IgD-negative memory B cell (primary cell): ENCODE data around the gene KLF13. TPM values are rescaled to one million over a fixed set of nuclear protein-coding genes. Genes with fewer than 3 reads are reported as not detected.

Experiments used
- H3K27ac Mint-ChIP-seq, 3 donors: one replicate each; pipeline ENCODE4 v1.8.0; 2020 to 2022; ENCODE audit warnings: mild to moderate bottlenecking in 3 of 3, mixed read lengths in 3 of 3, moderate library complexity in 1 of 3
- H3K27me3 Mint-ChIP-seq: one replicate; pipeline ENCODE4 v1.8.0; 2021; ENCODE audit warnings: mixed read lengths
- H3K36me3 Mint-ChIP-seq: one replicate; pipeline ENCODE4 v1.8.0; 2020; ENCODE audit warnings: mild to moderate bottlenecking, mixed read lengths
- H3K4me1 Mint-ChIP-seq, 3 donors: one replicate each; pipeline ENCODE4 v1.8.0; 2020 to 2022; ENCODE audit warnings: mixed read lengths in 3 of 3, mild to moderate bottlenecking in 1 of 3
- H3K4me3 Mint-ChIP-seq, 4 donors: one replicate each; pipeline ENCODE4 v1.8.0; 2020 to 2022; ENCODE audit warnings: mild to moderate bottlenecking in 4 of 4, mixed read lengths in 4 of 4, moderate library complexity in 3 of 4
- H3K9me3 Mint-ChIP-seq, 3 donors: one replicate each; pipeline ENCODE4 v1.8.0; 2020 to 2021; ENCODE audit warnings: mixed read lengths in 3 of 3, mild to moderate bottlenecking in 1 of 3
- polyA plus RNA-seq: library from polyadenylated mRNA; unstranded; fragments of 300-500 nt; fragmentation: Illumina TruSeq; gene quantifications from one replicate; pipeline ENCODE4 v1.2.3, GENCODE V29; 2021

Gene KLF13
- polyA plus RNA-seq, 1 donor from 2014 or later: 81.4 TPM

- peak overlapping the region in 1 of 3 donors; percentile 71 for H3K27ac Mint-ChIP-seq
- H3K4me1 Mint-ChIP-seq: peaks cover 3 to 5% (median 4%) of the 10 kb centered on the region in 3 donors
- H3K4me3 Mint-ChIP-seq: no peak overlapping the region
- peaks cover 0 to 2% (median 0%) of the 10 kb centered on the region in 3 donors for H3K9me3 Mint-ChIP-seq
- H3K36me3 Mint-ChIP-seq: peaks cover 2% of the 10 kb centered on the region
- peaks cover 8% of the 10 kb centered on the region for H3K27me3 Mint-ChIP-seq
Observed at GRCh38 chr15:31295658-31296057, 31.0 kb upstream of the KLF13 start.

- peaks cover 8% of the 10 kb centered on the region for H3K27me3 Mint-ChIP-seq
- peaks cover 5 to 6% (median 5%) of the 10 kb centered on the region in 3 donors for H3K4me1 Mint-ChIP-seq
- peaks cover 0 to 2% (median 0%) of the 10 kb centered on the region in 3 donors for H3K9me3 Mint-ChIP-seq
- no peak overlapping the region for H3K4me3 Mint-ChIP-seq
- H3K27ac Mint-ChIP-seq: peak overlapping the region in 1 of 3 donors; percentile 50
- peaks cover 2% of the 10 kb centered on the region for H3K36me3 Mint-ChIP-seq
Observed at GRCh38 chr15:31296219-31296645, 30.4 kb upstream of the KLF13 start.

- H3K36me3 Mint-ChIP-seq: peaks cover 2% of the 10 kb centered on the region
- peaks cover 8% of the 10 kb centered on the region for H3K27me3 Mint-ChIP-seq
- H3K27ac Mint-ChIP-seq: peak overlapping the region in 1 of 3 donors; percentile 50
- H3K4me3 Mint-ChIP-seq: peak overlapping the region in 1 of 4 donors; percentile 2
- peaks cover 0 to 2% (median 0%) of the 10 kb centered on the region in 3 donors for H3K9me3 Mint-ChIP-seq
- H3K4me1 Mint-ChIP-seq: peaks cover 6 to 12% (median 11%) of the 10 kb centered on the region in 3 donors
Observed at GRCh38 chr15:31296646-31297574, 29.7 kb upstream of the KLF13 start.

GRCh38 chr15:31297575-31298456 lies 28.8 kb upstream of the KLF13 start:
- H3K4me3 Mint-ChIP-seq: no peak overlapping the region
- peaks cover 0 to 2% (median 0%) of the 10 kb centered on the region in 3 donors for H3K9me3 Mint-ChIP-seq
- peaks cover 9 to 19% (median 19%) of the 10 kb centered on the region in 3 donors for H3K4me1 Mint-ChIP-seq
- peaks cover 2% of the 10 kb centered on the region for H3K27me3 Mint-ChIP-seq
- peaks cover 2% of the 10 kb centered on the region for H3K36me3 Mint-ChIP-seq
- no peak overlapping the region for H3K27ac Mint-ChIP-seq

- no peak overlapping the region for H3K27ac Mint-ChIP-seq
- no peaks in the 10 kb centered on the region for H3K9me3 Mint-ChIP-seq
Observed at GRCh38 chr15:31298707-31299172, 27.9 kb upstream of the KLF13 start.

GRCh38 chr15:31300208-31300661 lies 26.4 kb upstream of the KLF13 start:
- no peak overlapping the region for H3K4me3 Mint-ChIP-seq
- no peaks in the 10 kb centered on the region for H3K27me3 Mint-ChIP-seq
- H3K36me3 Mint-ChIP-seq: no peaks in the 10 kb centered on the region
- H3K9me3 Mint-ChIP-seq: no peaks in the 10 kb centered on the region
- H3K4me1 Mint-ChIP-seq: peaks cover 11 to 27% (median 26%) of the 10 kb centered on the region in 3 donors
- H3K27ac Mint-ChIP-seq: no peak overlapping the region

More at GRCh38 chr15:31298707-31299172, 27.9 kb upstream of the KLF13 start:
- H3K4me3 Mint-ChIP-seq: no peak overlapping the region
- H3K4me1 Mint-ChIP-seq: peaks cover 8 to 26% (median 23%) of the 10 kb centered on the region in 3 donors
- peaks cover 2% of the 10 kb centered on the region for H3K36me3 Mint-ChIP-seq
- peaks cover 2% of the 10 kb centered on the region for H3K27me3 Mint-ChIP-seq

GRCh38 chr15:31300981-31301672 lies 25.5 kb upstream of the KLF13 start:
- Mint-ChIP-seq H3K36me3 (no peaks in the 10 kb centered on the region), H3K4me1 (peaks cover 14 to 27% (median 26%) of the 10 kb centered on the region in 3 donors), H3K27ac (no peak overlapping the region), H3K27me3 (no peaks in the 10 kb centered on the region), H3K9me3 (no peaks in the 10 kb centered on the region), H3K4me3 (peak overlapping the region in 1 of 4 donors; percentile 75)

- H3K9me3 Mint-ChIP-seq: no peaks in the 10 kb centered on the region
- H3K4me1 Mint-ChIP-seq: peaks cover 14 to 26% (median 23%) of the 10 kb centered on the region in 3 donors
- no peak overlapping the region for H3K27ac Mint-ChIP-seq
- H3K36me3 Mint-ChIP-seq: no peaks in the 10 kb centered on the region
- peak overlapping the region in 1 of 4 donors; percentile 67 for H3K4me3 Mint-ChIP-seq
- no peaks in the 10 kb centered on the region for H3K27me3 Mint-ChIP-seq
Observed at GRCh38 chr15:31301673-31301990, 25.0 kb upstream of the KLF13 start.

- H3K27me3 Mint-ChIP-seq: peaks cover under 1% of the 10 kb centered on the region
- H3K36me3 Mint-ChIP-seq: no peaks in the 10 kb centered on the region
- no peak overlapping the region for H3K27ac Mint-ChIP-seq
- peak overlapping the region in 1 of 4 donors; percentile 67 for H3K4me3 Mint-ChIP-seq
- peaks cover 14 to 26% (median 23%) of the 10 kb centered on the region in 3 donors for H3K4me1 Mint-ChIP-seq
- no peaks in the 10 kb centered on the region for H3K9me3 Mint-ChIP-seq
Observed at GRCh38 chr15:31302029-31302657, 24.5 kb upstream of the KLF13 start.

GRCh38 chr15:31302778-31303725 lies 23.6 kb upstream of the KLF13 start:
- H3K4me3 Mint-ChIP-seq: peak overlapping the region in 2 of 4 donors; percentile 43 to 52
- H3K27ac Mint-ChIP-seq: peak overlapping the region in 1 of 3 donors; percentile 75

GRCh38 chr15:31303726-31304648 lies 22.6 kb upstream of the KLF13 start:
- Mint-ChIP-seq H3K9me3 (no peaks in the 10 kb centered on the region), H3K36me3 (no peaks in the 10 kb centered on the region), H3K27me3 (peaks cover 2% of the 10 kb centered on the region), H3K27ac (peak overlapping the region in 1 of 3 donors; percentile 75), H3K4me1 (peaks cover 22 to 41% (median 23%) of the 10 kb centered on the region in 3 donors), H3K4me3 (peak overlapping the region in 2 of 4 donors; percentile 5 to 43)

More at GRCh38 chr15:31302778-31303725, 23.6 kb upstream of the KLF13 start:
- no peaks in the 10 kb centered on the region for H3K9me3 Mint-ChIP-seq
- H3K36me3 Mint-ChIP-seq: no peaks in the 10 kb centered on the region
- peaks cover 20 to 35% (median 23%) of the 10 kb centered on the region in 3 donors for H3K4me1 Mint-ChIP-seq
- H3K27me3 Mint-ChIP-seq: peaks cover 2% of the 10 kb centered on the region

GRCh38 chr15:31304751-31305365 lies 21.8 kb upstream of the KLF13 start:
- H3K27me3 Mint-ChIP-seq: peaks cover 3% of the 10 kb centered on the region
- H3K36me3 Mint-ChIP-seq: no peaks in the 10 kb centered on the region
- no peaks in the 10 kb centered on the region for H3K9me3 Mint-ChIP-seq
- H3K27ac Mint-ChIP-seq: no peak overlapping the region
- peaks cover 22 to 41% (median 23%) of the 10 kb centered on the region in 3 donors for H3K4me1 Mint-ChIP-seq
- H3K4me3 Mint-ChIP-seq: peak overlapping the region in 1 of 4 donors; percentile 23
